HUDEP-2 (cell line): ENCODE measurements around the gene RNF145.
"Not testable (repeated sequence)": the region's sequence is repeated elsewhere in the genome, so short reads cannot be mapped to it uniquely, and the experiment has no call there.

Experiments used
- DNase-seq, 76 experiments: peaks; one replicate each; lab custom pipeline; 2025; ENCODE audit not compliant: unreplicated experiment in 76 of 76; lab: John Stamatoyannopoulos, UW

The RNF145 gene

GRCh38 chr5:159209438-159210209 lies at the start of gene RNF145:
Gene RNF145, minus strand, starts transcription at chr5:159209553. Its CDS starts 5,936 bp downstream, at chr5:159203617.
- peak in 75 of 76 experiments; percentile 13 to 90 (median 79) for DNase-seq

- no peak for DNase-seq
Observed at GRCh38 chr5:159258361-159258760, 49.0 kb upstream of the RNF145 start.

- DNase-seq: no peak
Observed at GRCh38 chr5:159257629-159258283, 48.4 kb upstream of the RNF145 start.

- no peak for DNase-seq
Observed at GRCh38 chr5:159257007-159257406, 47.7 kb upstream of the RNF145 start.

- no peak for DNase-seq
Observed at GRCh38 chr5:159252195-159252594, 42.8 kb upstream of the RNF145 start.

- no peak for DNase-seq
Observed at GRCh38 chr5:159249158-159249557, 39.8 kb upstream of the RNF145 start.

GRCh38 chr5:159244890-159245289 lies 35.5 kb upstream of the RNF145 start:
- no peak for DNase-seq

GRCh38 chr5:159244163-159244562 lies 34.8 kb upstream of the RNF145 start:
- DNase-seq: no peak

GRCh38 chr5:159243385-159243784 lies 34.0 kb upstream of the RNF145 start:
- DNase-seq: no peak

GRCh38 chr5:159242656-159243055 lies 33.3 kb upstream of the RNF145 start:
- DNase-seq: no peak

- DNase-seq: no peak
Observed at GRCh38 chr5:159241946-159242552, 32.7 kb upstream of the RNF145 start.

GRCh38 chr5:159240301-159240870 lies 31.0 kb upstream of the RNF145 start:
- peak in 8 of 76 experiments; percentile 6 to 32 (median 17) for DNase-seq

GRCh38 chr5:159235871-159236520 lies 26.6 kb upstream of the RNF145 start:
- DNase-seq: not testable (repeated sequence)

GRCh38 chr5:159231167-159231566 lies 21.8 kb upstream of the RNF145 start:
- DNase-seq: no peak

GRCh38 chr5:159230657-159231056 lies 21.3 kb upstream of the RNF145 start:
- DNase-seq: no peak

- DNase-seq: not testable (repeated sequence)
Observed at GRCh38 chr5:159228097-159228496, 18.7 kb upstream of the RNF145 start.

GRCh38 chr5:159227452-159227851 lies 18.1 kb upstream of the RNF145 start:
- DNase-seq: no peak

- no peak for DNase-seq
Observed at GRCh38 chr5:159226451-159226850, 17.1 kb upstream of the RNF145 start.

GRCh38 chr5:159224471-159224870 lies 15.1 kb upstream of the RNF145 start:
- DNase-seq: no peak

- DNase-seq: no peak
Observed at GRCh38 chr5:159223469-159223868, 14.1 kb upstream of the RNF145 start.

- no peak for DNase-seq
Observed at GRCh38 chr5:159220206-159220605, 10.9 kb upstream of the RNF145 start.
